GM23248 (cell line): ENCODE results near the gene OPCML. TPM values are rescaled to one million over a fixed set of nuclear protein-coding genes. Genes with fewer than 3 reads are reported as not detected.

Experiments used
- DNase-seq: peaks from one replicate; pipeline ENCODE4 v3.0.0-alpha.2; 2015
- H2AFZ ChIP-seq: fragments of 200-600 bp; sonication (generic); 2 replicates; pipeline ENCODE4 v1.6.1; 2016; ENCODE audit warnings: antibody characterized with exemption
- H3F3A ChIP-seq: fragments of 200-600 bp; sonication (generic); 2 replicates; pipeline ENCODE4 v1.6.1; 2016; ENCODE audit warnings: mild to moderate bottlenecking, antibody characterized with exemption, mixed run types; ENCODE audit not compliant: insufficient read depth
- H3K27ac ChIP-seq: fragments of 200-600 bp; sonication (generic); 2 replicates; pipeline ENCODE4 v1.5.1; 2016; ENCODE audit warnings: mild to moderate bottlenecking
- H3K27me3 ChIP-seq: fragments of 200-600 bp; sonication (generic); replicated peaks from 2 replicates; pipeline ENCODE4 v1.6.1; 2016; ENCODE audit warnings: mild to moderate bottlenecking; ENCODE audit not compliant: insufficient read depth
- H3K36me3 ChIP-seq: fragments of 200-600 bp; sonication (generic); 2 replicates; pipeline ENCODE4 v1.6.1; 2016; ENCODE audit warnings: low read depth, mild to moderate bottlenecking
- H3K4me1 ChIP-seq: fragments of 200-600 bp; sonication (generic); 2 replicates; pipeline ENCODE4 v1.6.1; 2016; ENCODE audit warnings: mild to moderate bottlenecking; ENCODE audit not compliant: insufficient read depth
- H3K4me2 ChIP-seq: fragments of 200-600 bp; sonication (generic); one replicate; pipeline ENCODE4 v1.6.1; 2016; ENCODE audit warnings: mild to moderate bottlenecking; ENCODE audit not compliant: unreplicated experiment
- H3K4me3 ChIP-seq: fragments of 200-600 bp; sonication (generic); 2 replicates; pipeline ENCODE4 v1.5.1; 2016; ENCODE audit warnings: mild to moderate bottlenecking
- H3K79me2 ChIP-seq: fragments of 200-600 bp; sonication (generic); 2 replicates; pipeline ENCODE4 v1.6.1; 2016; ENCODE audit warnings: mild to moderate bottlenecking; ENCODE audit not compliant: insufficient read depth
- H3K9ac ChIP-seq: fragments of 200-600 bp; sonication (generic); 2 replicates; pipeline ENCODE4 v1.6.1; 2016; ENCODE audit warnings: mild to moderate bottlenecking
- H3K9me2 ChIP-seq: fragments of 200-600 bp; sonication (generic); 2 replicates; pipeline ENCODE4 v1.6.1; 2016; ENCODE audit warnings: mixed run types, mild to moderate bottlenecking, moderate library complexity; ENCODE audit not compliant: insufficient read depth
- H3K9me3 ChIP-seq: fragments of 200-600 bp; sonication (generic); one replicate; pipeline ENCODE4 v1.6.1; 2017; ENCODE audit warnings: low read depth
- H4K20me1 ChIP-seq: fragments of 200-600 bp; sonication (generic); 2 replicates; pipeline ENCODE4 v1.6.0; 2016; ENCODE audit not compliant: insufficient read depth
- EZH2 ChIP-seq: fragments of 200-600 bp; sonication (generic); IDR thresholded peaks from 2 replicates; pipeline ENCODE4 v1.6.1; 2018; ENCODE audit warnings: antibody characterized with exemption, mild to moderate bottlenecking; ENCODE audit not compliant: insufficient read depth, poor library complexity, severe bottlenecking
- EZH2phosphoT487 ChIP-seq: fragments of 200-600 bp; sonication (generic); IDR thresholded peaks from 2 replicates; pipeline ENCODE4 v1.6.1; 2018; ENCODE audit warnings: antibody characterized with exemption, moderate library complexity, mild to moderate bottlenecking, low read depth; ENCODE audit not compliant: insufficient read depth
- WGBS, 2 experiments: methylation state at CpG; one replicate each; pipeline ENCODE4 v1.1.6; 2015 to 2017; ENCODE audit warnings: low lambda C conversion rate in 2 of 2, low coverage in 1 of 2; ENCODE audit errors: missing lambda C conversion rate in 2 of 2; 5-methylcytosine and 5-hydroxymethylcytosine counted together
- in situ Hi-C: fragments of 300-500 bp; cut with MboI; formaldehyde crosslinking; loops from 2 replicates; pipeline ENCODE4 v1.15.0; 2020
- polyA plus RNA-seq: library from polyadenylated mRNA; unstranded; fragments of >200 nt; fragmentation: Nextera tagmentation; extraction: Ambion mirVana; gene quantifications from 2 replicates; pipeline ENCODE4 v1.2.1, GENCODE V29; 2016
- total RNA-seq: library from RNA; depleted of rRNA; stranded (reverse); fragments of >200 nt; shearing (Covaris generic); gene quantifications from 2 replicates; pipeline ENCODE4 v1.2.3, GENCODE V29; 2014

Gene OPCML
- total and polyA plus RNA-seq, 2 experiments from 2014 or later = 0.69 to 1.6 TPM

DNA sequence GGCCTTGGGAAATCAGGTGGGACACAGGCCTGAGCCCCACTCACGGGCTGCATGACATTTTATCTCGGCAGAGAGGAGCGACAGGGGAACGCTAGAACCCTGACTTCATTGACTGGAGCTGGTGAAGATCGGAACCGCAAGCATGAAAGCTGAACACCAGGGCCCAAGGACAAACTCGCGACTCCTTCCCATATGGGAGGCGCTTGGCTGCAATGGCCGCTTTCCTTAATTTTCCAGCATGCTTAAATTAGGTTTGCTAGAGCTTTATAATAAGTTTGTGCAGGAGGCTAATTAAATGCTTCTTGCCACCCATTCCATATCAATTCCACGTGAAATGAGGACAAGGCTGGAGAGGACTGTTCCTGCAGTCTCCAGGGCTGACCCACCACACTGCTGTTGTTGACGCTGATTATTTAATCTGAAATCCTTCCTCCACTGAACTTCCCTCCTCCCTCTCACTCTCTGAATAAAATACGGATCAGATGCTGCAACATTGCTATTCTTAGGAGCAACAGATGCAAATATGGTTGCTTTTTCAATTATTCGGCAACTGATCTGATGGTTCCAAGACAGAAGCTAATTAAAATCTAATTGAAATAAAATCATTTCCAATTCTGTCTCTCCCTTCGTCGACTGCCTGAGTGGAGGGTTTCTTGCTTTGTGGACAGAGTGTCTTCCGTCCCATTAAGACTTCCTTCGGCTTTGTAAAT is 692.9 kb downstream of the OPCML start:
- Histone ChIP-seq H3K27ac (no peak overlapping the region), H3K27me3 (no peaks in the 10 kb centered on the region), H2AFZ (no peak overlapping the region), H3K4me2 (no peak overlapping the region), H4K20me1 (no peaks in the 10 kb centered on the region), H3K4me3 (no peak overlapping the region), H3K79me2 (no peaks in the 10 kb centered on the region), H3K9me2 (no peaks in the 10 kb centered on the region), H3F3A (no peaks in the 10 kb centered on the region), H3K9me3 (no peaks in the 10 kb centered on the region), H3K9ac (no peak overlapping the region), H3K4me1 (peaks cover 6% of the 10 kb centered on the region), H3K36me3 (no peaks in the 10 kb centered on the region)
- whole genome bisulfite sequencing, 2 experiments = 63 to 67% methylated on average over 18 of the region's 18 CpGs
- DNase-seq = no peak
- TF ChIP-seq EZH2 (no peak), EZH2phosphoT487 (no peak)
- in situ Hi-C loops = no loop called here

GRCh38 chr11:132838627-132839026 is 693.7 kb downstream of the OPCML start:
- WGBS, 2 experiments = 68 to 71% methylated on average over 7 of the region's 7 CpGs
- Histone ChIP-seq H3K27me3 (no peaks in the 10 kb centered on the region), H3K4me3 (no peak overlapping the region), H3F3A (no peaks in the 10 kb centered on the region), H3K4me1 (peaks cover 5% of the 10 kb centered on the region; the same call in 1 of the 2 replicates), H3K27ac (no peak overlapping the region), H3K9ac (no peak overlapping the region), H3K36me3 (no peaks in the 10 kb centered on the region), H3K9me2 (no peaks in the 10 kb centered on the region), H2AFZ (no peak overlapping the region), H3K4me2 (no peak overlapping the region), H3K79me2 (no peaks in the 10 kb centered on the region), H4K20me1 (no peaks in the 10 kb centered on the region), H3K9me3 (no peaks in the 10 kb centered on the region)
- in situ Hi-C loops = no loop called here
- TF ChIP-seq EZH2phosphoT487 = no peak
- peak; percentile 64 for DNase-seq

DNA sequence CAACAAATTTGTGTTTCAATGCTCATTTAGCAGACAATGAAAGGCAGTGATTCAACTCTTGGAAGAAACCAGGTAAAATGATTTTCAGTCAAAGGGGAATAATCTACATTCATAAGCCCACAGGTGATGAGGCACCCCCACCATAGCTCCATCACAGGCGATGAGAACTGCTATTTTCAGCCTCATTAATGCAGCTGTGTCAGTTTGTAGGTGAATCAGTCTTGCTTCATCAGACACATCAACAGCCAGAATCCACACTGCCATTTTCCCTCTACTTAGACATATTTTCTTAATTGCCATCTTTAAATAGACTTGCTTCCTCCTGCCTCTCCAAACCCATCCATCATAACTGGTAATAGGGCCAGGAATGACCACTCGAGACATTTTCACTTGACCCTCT is 701.0 kb downstream of the OPCML start:
- 50 to 58% methylated on average over 2 of the region's 2 CpGs for WGBS, 2 experiments
- H3K9me3 ChIP-seq = no peaks in the 10 kb centered on the region
- in situ Hi-C loops = no loop called here

DNA sequence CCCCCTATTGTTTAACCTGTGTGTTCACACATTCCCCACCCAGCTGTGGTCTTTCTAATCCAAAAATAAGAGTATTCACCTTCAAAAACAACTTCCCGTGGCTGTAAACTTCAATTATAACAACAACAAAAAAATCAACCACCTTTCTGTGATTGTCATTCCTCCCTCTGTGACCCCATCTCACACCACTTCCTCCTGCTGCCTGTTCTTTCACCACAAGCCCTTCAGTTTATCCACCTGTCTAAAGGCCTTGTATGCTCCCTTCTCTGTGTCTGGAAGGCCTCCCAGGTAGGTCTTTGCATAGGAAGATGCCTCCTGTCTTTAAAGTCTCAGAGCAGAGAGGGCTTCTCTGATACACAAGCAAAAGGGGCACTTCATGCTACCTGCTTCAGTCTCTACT is 707.7 kb downstream of the OPCML start:
- no peaks in the 10 kb centered on the region for H3K36me3 ChIP-seq
- no peaks in the 10 kb centered on the region for H3K9me3 ChIP-seq
- no peaks in the 10 kb centered on the region for H3K9me2 ChIP-seq
- no peak overlapping the region for H3K4me2 ChIP-seq
- DNase-seq = no peak
- peaks cover 4% of the 10 kb centered on the region; the same call in 1 of the 2 replicates for H3K4me1 ChIP-seq
- H3K27ac ChIP-seq = no peak overlapping the region
- H3K27me3 ChIP-seq = no peaks in the 10 kb centered on the region
- H3K79me2 ChIP-seq = no peaks in the 10 kb centered on the region
- WGBS, 2 experiments = 29 to 45% methylated on average over 1 of the region's 1 CpG
- no peak overlapping the region for H3K9ac ChIP-seq
- H3K4me3 ChIP-seq = no peak overlapping the region
- no peak overlapping the region for H2AFZ ChIP-seq
- in situ Hi-C loops = no loop called here
- TF ChIP-seq EZH2phosphoT487 = no peak
- no peak for TF ChIP-seq EZH2
- H4K20me1 ChIP-seq = no peaks in the 10 kb centered on the region
- H3F3A ChIP-seq = no peaks in the 10 kb centered on the region

More for the DNA sequence above, 701.0 kb downstream of the OPCML start:
- Histone ChIP-seq H3K9ac (no peak overlapping the region), H3K36me3 (no peaks in the 10 kb centered on the region), H4K20me1 (no peaks in the 10 kb centered on the region), H2AFZ (no peak overlapping the region), H3K4me1 (no peaks in the 10 kb centered on the region), H3K27ac (no peak overlapping the region), H3K79me2 (no peaks in the 10 kb centered on the region), H3K27me3 (no peaks in the 10 kb centered on the region), H3F3A (no peaks in the 10 kb centered on the region), H3K4me3 (no peak overlapping the region), H3K9me2 (no peaks in the 10 kb centered on the region), H3K4me2 (no peak overlapping the region)
- no peak for DNase-seq
- TF ChIP-seq EZH2 (no peak), EZH2phosphoT487 (no peak)

- WGBS, 2 experiments = 74 to 75% methylated on average over 5 of the region's 5 CpGs
- in situ Hi-C loops = no loop called here
- Histone ChIP-seq H3K36me3 (no peaks in the 10 kb centered on the region), H2AFZ (no peak overlapping the region), H3K4me2 (no peak overlapping the region), H3K9me3 (no peaks in the 10 kb centered on the region), H3K27ac (no peak overlapping the region), H3K9me2 (no peaks in the 10 kb centered on the region), H3K9ac (no peak overlapping the region), H3K27me3 (no peaks in the 10 kb centered on the region), H4K20me1 (no peaks in the 10 kb centered on the region), H3K4me1 (peaks cover 4% of the 10 kb centered on the region; the same call in 1 of the 2 replicates), H3F3A (no peaks in the 10 kb centered on the region), H3K4me3 (no peak overlapping the region), H3K79me2 (no peaks in the 10 kb centered on the region)
- DNase-seq = no peak
- no peak for TF ChIP-seq EZH2phosphoT487
- no peak for TF ChIP-seq EZH2
Observed at GRCh38 chr11:132822276-132822675, 710.0 kb downstream of the OPCML start.
